Activated naive CD4-positive, alpha-beta T cell treated with anti-CD3 and anti-CD28 coated beads for 36 hours (primary cell): ENCODE data around the gene OTUD5. TPM values are rescaled to one million over a fixed set of nuclear protein-coding genes. Genes with fewer than 3 reads are reported as not detected.

Source experiments
- CTCF ChIA-PET: fragments of 350-600 bp; sonication (Branson Sonifier 250); formaldehyde crosslinking; loops from one replicate; lab custom pipeline; 2021; ENCODE audit warnings: antibody characterized with exemption; lab: Charles Lee
- DNase-seq: peaks from one replicate; pipeline ENCODE4 v3.0.0-alpha.2; 2020
- H3K27ac Mint-ChIP-seq: one replicate; pipeline ENCODE4 v1.8.0; 2021; ENCODE audit warnings: mild to moderate bottlenecking, mixed read lengths
- H3K27me3 Mint-ChIP-seq: one replicate; pipeline ENCODE4 v1.8.0; 2021; ENCODE audit warnings: low read depth, mixed read lengths
- H3K36me3 Mint-ChIP-seq: one replicate; pipeline ENCODE4 v1.8.0; 2021; ENCODE audit warnings: low read depth, mixed read lengths
- H3K4me1 Mint-ChIP-seq: one replicate; pipeline ENCODE4 v1.8.0; 2021; ENCODE audit warnings: low read depth, mixed read lengths
- H3K4me3 Mint-ChIP-seq: one replicate; pipeline ENCODE4 v1.8.0; 2021; ENCODE audit warnings: mild to moderate bottlenecking, moderate library complexity, mixed read lengths
- H3K9me3 Mint-ChIP-seq: one replicate; pipeline ENCODE4 v1.8.0; 2021; ENCODE audit warnings: mixed read lengths
- intact Hi-C: fragments of 100-400 bp; cut with micrococcal nuclease; formaldehyde crosslinking; loops from one replicate; pipeline ENCODE4 v1.15.1; 2023
- total RNA-seq, 2 experiments: library from RNA; stranded (reverse); gene quantifications; one replicate each; pipeline ENCODE4 v1.2.3, GENCODE V29; 2021

OTUD5 gene
- total RNA-seq, 2 experiments from 2014 or later, result 69.1 to 70.5 TPM

DNA sequence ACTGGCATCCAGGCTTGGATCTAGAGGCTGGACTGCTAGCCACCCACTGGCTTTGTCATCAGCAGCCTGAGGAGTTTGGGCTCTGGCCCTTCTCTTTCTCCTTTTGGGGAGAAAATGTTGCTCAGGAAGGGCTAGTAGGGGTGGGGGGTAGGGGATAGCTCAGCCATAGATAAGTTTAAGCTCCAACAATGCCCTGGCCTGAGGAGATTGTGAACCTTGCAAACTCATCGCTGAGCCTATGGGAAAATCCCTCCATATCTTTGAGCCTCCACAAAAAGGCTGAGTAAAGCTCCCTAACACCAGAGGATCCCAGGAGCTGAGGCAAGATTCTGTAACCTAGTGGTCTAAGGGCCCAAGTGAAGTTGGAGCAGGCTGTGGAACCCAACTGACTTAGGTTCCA lies 8.8 kb downstream of the OTUD5 start:
- Mint-ChIP-seq H3K4me1 (peaks cover 49% of the 10 kb centered on the region), H3K27me3 (no peaks in the 10 kb centered on the region), H3K9me3 (no peaks in the 10 kb centered on the region), H3K36me3 (peaks cover 6% of the 10 kb centered on the region), H3K27ac (no peak overlapping the region), H3K4me3 (no peak overlapping the region)
- intact Hi-C loops, result loop anchor here (5.0 kb wide), 1 partner anchor 36 kb away; the partner anchor contains the start of gene SLC35A2
- no peak for DNase-seq
- CTCF ChIA-PET, result no interaction called here

DNA sequence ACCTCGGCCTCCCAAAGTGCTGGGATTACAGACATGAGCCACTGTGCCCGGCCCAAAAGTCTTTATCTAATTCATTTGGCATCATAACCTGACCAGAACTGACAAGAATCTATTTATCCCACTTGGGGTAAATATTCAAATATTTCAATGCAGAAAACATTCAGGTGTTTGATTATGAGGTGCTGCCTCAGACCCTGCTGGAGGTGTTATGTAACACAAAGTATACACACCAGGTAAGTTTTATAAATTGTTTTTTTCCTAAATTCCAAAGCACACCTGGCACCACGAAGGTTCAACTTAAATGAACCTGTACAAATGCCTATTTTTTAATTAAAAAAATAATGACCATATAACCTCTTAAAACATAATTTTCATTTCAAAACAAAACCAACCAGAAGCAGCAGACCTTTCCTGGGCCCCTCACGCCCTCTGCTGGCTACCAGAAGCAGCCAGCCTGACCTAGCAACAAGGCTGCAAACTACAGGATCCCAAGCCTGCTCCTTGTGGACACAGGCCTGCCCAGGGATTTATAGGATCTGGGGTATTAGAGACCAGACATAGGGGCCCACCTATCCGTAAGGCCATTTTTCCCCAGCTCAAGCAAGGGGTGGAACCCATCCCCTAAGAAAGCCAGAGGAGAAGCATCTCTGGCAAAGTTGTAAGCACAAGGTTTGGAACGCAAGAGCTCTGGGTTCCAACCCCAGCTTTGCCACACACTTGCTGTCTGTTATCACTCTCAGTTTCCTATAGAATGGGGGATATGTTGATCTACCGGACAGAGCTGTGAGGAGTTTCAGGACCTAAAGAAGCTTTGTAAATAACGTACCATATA lies 11.7 kb downstream of the OTUD5 start:
- Mint-ChIP-seq H3K27ac (peak overlapping the region; percentile 83), H3K36me3 (peaks cover 24% of the 10 kb centered on the region), H3K4me1 (peaks cover 53% of the 10 kb centered on the region), H3K4me3 (no peak overlapping the region), H3K9me3 (no peaks in the 10 kb centered on the region), H3K27me3 (no peaks in the 10 kb centered on the region)
- CTCF ChIA-PET, result interaction anchor here (0.7 to 1.8 kb wide), 8 partner anchors 8 to 297 kb away, joined by 3 to 15 read pairs (median 4); partner anchors contain the start of gene SLC35A2
- intact Hi-C loops, result loop anchor here (1.0 to 5.0 kb wide), 4 partner anchors 8 to 297 kb away; partner anchors contain the start of gene SLC35A2
- DNase-seq, result peak; percentile 70

DNA sequence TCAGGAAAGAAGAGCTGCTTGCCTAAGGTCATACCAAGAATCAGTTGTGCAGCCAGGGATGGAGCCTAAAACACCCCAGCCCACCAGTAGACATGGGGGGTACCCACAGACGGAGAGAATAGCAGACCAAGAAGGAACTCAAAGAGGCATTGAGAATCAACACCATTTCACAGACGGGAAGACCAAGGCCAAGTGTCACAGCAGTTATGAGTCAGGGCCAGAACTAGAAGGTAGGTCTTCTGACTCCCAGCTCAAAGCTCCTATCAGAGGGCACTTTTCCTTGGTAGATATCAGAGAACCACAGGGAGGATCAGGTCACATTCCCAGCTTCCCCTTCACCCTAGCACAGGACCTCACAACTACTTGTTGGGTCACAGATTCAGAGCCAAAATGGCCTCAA lies 14.5 kb downstream of the OTUD5 start:
- peak overlapping the region; percentile 47 for H3K4me3 Mint-ChIP-seq
- CTCF ChIA-PET, result interaction anchor here (2.4 to 8.6 kb wide), 2 partner anchors 22 to 27 kb away, joined by 7 to 42 read pairs; no protein-coding TSS in a partner anchor
- peaks cover 35% of the 10 kb centered on the region for H3K36me3 Mint-ChIP-seq
- intact Hi-C loops, result no loop called here
- H3K27ac Mint-ChIP-seq, result peak overlapping the region; percentile 100
- peaks cover 72% of the 10 kb centered on the region for H3K4me1 Mint-ChIP-seq
- no peaks in the 10 kb centered on the region for H3K27me3 Mint-ChIP-seq
- peak; percentile 42 for DNase-seq
- no peaks in the 10 kb centered on the region for H3K9me3 Mint-ChIP-seq

DNA sequence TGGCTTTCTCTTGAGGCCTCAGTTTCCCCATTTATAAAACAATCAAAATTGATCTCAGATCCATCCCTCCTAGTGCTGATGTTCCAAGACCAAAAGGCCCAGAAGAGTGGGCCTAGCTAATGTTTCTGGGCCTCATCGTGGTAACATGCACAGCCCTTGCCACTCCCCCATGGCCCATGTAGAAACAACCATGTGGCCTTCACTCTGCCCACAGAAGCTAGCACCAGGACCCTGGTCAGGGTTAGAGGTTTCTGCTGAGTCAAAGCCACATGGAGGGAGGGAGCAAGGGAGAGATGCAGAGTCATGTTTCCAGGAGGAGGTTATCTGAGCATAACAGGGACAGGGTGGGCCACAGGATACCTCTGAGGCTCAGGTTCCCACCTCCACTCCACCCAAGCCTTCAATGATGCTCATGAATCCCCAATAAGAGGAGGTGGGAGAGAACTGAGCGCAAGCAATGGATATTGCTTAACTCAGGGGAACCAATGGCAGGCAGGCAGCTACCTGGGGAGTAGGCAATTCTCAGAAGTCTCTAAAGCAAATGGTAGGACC lies 16.9 kb downstream of the OTUD5 start:
- Mint-ChIP-seq H3K4me1 (peaks cover 81% of the 10 kb centered on the region), H3K9me3 (no peaks in the 10 kb centered on the region), H3K27ac (peak overlapping the region; percentile 100), H3K27me3 (no peaks in the 10 kb centered on the region), H3K4me3 (no peak overlapping the region), H3K36me3 (peaks cover 45% of the 10 kb centered on the region)
- peak; percentile 10 for DNase-seq
- CTCF ChIA-PET, result interaction anchor here (0.8 to 8.6 kb wide), 4 partner anchors 10 to 73 kb away, joined by 3 to 42 read pairs (median 5); no protein-coding TSS in a partner anchor
- intact Hi-C loops, result no loop called here

DNA sequence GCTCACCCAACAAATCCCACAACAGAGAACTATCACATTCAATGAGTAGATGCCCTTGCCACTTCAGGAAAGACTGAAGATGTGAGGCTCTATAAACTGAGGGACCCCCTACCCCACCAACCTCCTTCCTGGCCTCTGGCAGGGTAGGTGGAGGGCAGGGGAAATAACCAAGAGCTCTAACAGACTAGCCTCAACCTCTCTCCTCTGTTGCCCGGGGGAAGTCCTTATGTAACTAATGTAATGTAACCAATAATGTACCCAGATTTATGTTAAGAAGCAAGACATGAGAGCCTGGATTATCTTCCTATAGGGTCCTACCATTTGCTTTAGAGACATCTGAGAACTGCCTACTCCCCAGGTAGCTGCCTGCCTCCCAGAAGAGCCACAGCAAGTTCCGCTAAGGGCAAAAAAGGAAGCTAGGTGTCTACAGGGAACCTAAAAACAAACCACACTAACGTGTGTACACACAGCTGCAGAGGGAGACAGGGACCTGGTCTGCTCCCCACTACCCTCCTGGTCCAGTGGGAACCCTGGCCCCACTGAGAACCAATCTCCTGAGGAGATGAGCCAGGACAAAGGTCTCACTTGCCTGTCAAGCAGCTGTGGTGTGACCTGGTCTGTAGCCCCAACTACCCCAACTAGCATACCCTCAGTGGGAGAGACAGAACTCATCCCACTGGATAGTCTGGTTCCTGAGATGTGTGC lies 17.7 kb downstream of the OTUD5 start:
- CTCF ChIA-PET, result interaction anchor here (0.6 to 8.6 kb wide), 8 partner anchors 9 to 191 kb away, joined by 3 to 42 read pairs (median 4); partner anchors contain the start of genes PQBP1 and TIMM17B
- intact Hi-C loops, result loop anchor here (10.0 kb wide), 1 partner anchor 325 kb away; the partner anchor contains the start of genes FOXP3 and PPP1R3F
- H3K4me3 Mint-ChIP-seq, result peak overlapping the region; percentile 52
- H3K36me3 Mint-ChIP-seq, result peaks cover 53% of the 10 kb centered on the region
- H3K27me3 Mint-ChIP-seq, result no peaks in the 10 kb centered on the region
- no peaks in the 10 kb centered on the region for H3K9me3 Mint-ChIP-seq
- H3K27ac Mint-ChIP-seq, result peak overlapping the region; percentile 100
- DNase-seq, result peak; percentile 35
- H3K4me1 Mint-ChIP-seq, result peaks cover 87% of the 10 kb centered on the region

DNA sequence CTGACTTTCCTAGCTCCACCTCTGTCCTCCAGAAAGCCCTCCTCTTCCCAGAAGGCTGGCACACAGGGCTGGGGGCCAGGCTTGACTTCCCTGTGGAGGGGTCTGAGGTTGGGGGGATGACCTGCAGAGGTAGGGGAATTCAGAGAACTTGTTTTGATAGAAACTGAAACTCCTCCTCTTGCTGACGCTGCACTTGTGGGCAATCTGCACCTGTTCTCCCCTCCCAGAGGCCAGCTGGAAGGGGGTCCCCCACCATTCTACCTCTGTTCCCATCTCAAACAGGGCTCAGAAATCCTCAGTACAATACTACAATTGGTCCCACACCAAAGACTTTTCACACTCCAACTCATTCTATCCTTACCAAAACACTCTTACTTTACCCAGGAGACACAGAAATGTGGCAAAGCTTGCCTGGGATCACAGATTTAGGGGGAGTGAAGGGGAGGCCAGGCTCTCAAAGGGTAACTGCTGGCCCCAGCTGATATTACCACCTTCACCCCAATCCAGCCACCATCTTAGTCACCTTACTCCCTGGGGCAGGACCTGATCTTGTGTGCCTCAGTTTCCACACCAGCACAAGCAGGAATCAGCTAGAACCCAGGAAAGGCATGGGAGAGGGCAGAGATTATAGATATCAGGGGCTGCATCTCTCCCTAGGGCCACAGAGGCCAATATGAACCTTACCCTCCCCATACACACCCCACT lies 18.5 kb downstream of the OTUD5 start:
- H3K9me3 Mint-ChIP-seq, result no peaks in the 10 kb centered on the region
- CTCF ChIA-PET, result interaction anchor here (0.6 to 8.6 kb wide), 10 partner anchors 12 to 190 kb away, joined by 3 to 42 read pairs (median 4); partner anchors contain the start of genes PQBP1 and TIMM17B
- DNase-seq, result peak; percentile 92
- intact Hi-C loops, result loop anchor here (1.0 to 10.0 kb wide), 2 partner anchors 202 to 326 kb away; partner anchors contain the start of genes FOXP3 and PPP1R3F
- no peaks in the 10 kb centered on the region for H3K27me3 Mint-ChIP-seq
- H3K4me3 Mint-ChIP-seq, result peak overlapping the region; percentile 52
- H3K27ac Mint-ChIP-seq, result peak overlapping the region; percentile 100
- H3K36me3 Mint-ChIP-seq, result peaks cover 60% of the 10 kb centered on the region
- peaks cover 89% of the 10 kb centered on the region for H3K4me1 Mint-ChIP-seq

DNA sequence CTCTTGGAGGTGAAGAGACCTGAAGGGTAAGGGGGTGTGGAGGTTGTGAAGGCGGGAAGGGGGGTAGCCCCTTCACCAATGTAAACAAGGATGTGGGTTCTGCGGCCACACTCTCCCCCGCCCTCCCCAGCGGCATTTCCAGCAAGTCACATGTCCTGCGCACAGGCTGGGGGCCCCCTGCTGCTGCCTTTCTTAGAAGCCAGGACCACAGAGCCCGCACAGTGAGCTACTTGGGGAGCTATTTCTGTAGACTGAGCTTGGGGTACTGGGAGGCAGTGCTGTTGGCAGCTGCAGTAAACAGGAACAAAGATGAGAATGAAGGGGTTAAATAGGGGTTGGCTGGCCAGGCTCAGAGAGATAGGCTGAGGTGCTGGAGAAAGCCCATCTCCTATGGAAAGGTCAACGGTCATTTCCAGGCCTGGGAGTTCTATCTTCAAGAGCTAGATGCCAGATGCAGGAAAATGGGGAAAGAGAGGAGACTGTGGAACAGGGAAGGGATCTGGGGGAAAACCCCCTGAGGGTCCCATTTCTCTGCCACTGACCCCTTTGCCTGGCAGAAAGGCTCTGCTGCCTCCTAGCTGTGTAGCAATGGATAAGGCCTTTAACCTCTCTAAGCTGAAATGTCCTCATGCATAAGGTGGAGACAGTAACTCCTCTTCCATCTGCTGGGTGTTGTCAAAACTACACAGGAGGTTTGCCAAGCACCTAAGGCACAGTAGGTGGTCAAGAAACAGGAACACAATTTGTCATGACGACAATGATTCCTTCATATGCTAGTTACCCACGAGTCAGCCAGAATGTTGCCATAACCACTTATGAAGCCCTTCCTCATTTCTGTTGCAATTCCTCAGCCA lies 20.1 kb downstream of the OTUD5 start:
- peak overlapping the region; percentile 75 for H3K4me3 Mint-ChIP-seq
- H3K36me3 Mint-ChIP-seq, result peaks cover 52% of the 10 kb centered on the region
- no peaks in the 10 kb centered on the region for H3K27me3 Mint-ChIP-seq
- intact Hi-C loops, result loop anchor here (1.0 to 10.0 kb wide), 8 partner anchors 8 to 328 kb away; partner anchors contain the start of genes FOXP3, PIM2, PPP1R3F and PQBP1
- H3K27ac Mint-ChIP-seq, result peak overlapping the region; percentile 100
- CTCF ChIA-PET, result interaction anchor here (0.7 to 8.6 kb wide), 9 partner anchors 9 to 306 kb away, joined by 3 to 42 read pairs (median 4); partner anchors contain the start of genes PQBP1, TFE3 and TIMM17B
- peaks cover 81% of the 10 kb centered on the region for H3K4me1 Mint-ChIP-seq
- DNase-seq, result peak; percentile 95
- H3K9me3 Mint-ChIP-seq, result no peaks in the 10 kb centered on the region

DNA sequence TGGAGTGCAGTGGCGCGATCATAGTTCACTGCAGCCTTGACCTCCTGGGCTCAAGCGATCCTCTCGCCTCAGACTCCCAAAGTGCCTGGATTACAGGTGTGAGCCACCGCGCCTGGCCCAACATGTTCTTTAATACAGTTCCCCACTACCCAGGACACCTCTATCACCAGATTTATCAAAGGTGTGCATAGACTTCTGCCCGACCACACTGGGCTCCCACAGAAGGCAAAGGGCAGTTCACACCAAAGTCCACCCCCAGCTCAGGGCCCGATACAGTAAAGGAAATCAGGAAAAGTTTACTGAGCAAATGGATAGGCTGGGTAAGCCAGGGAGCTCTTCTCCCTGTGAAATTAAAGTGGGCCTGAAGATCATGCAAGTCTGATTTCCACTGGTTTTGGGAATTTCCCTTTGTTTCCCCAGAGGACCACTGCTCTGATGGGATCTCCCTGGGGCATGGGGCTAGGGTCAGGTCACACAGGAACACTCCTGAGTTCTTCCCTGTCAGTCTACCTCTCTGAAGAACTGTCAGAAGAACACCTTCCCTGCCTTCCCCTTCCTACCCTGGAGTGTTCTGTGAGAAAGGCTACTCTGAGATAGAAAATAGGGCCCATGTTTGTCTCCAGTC lies 20.9 kb downstream of the OTUD5 start:
- Mint-ChIP-seq H3K36me3 (peaks cover 48% of the 10 kb centered on the region), H3K27ac (peak overlapping the region; percentile 100), H3K27me3 (no peaks in the 10 kb centered on the region), H3K4me3 (peak overlapping the region; percentile 75), H3K9me3 (no peaks in the 10 kb centered on the region), H3K4me1 (peaks cover 74% of the 10 kb centered on the region)
- CTCF ChIA-PET, result interaction anchor here (0.7 to 8.6 kb wide), 8 partner anchors 10 to 200 kb away, joined by 3 to 42 read pairs (median 5); partner anchors contain the start of genes PQBP1, TFE3 and TIMM17B
- no peak for DNase-seq
- intact Hi-C loops, result loop anchor here (1.0 to 10.0 kb wide), 8 partner anchors 9 to 328 kb away; partner anchors contain the start of genes FOXP3, PIM2, PPP1R3F and PQBP1

DNA sequence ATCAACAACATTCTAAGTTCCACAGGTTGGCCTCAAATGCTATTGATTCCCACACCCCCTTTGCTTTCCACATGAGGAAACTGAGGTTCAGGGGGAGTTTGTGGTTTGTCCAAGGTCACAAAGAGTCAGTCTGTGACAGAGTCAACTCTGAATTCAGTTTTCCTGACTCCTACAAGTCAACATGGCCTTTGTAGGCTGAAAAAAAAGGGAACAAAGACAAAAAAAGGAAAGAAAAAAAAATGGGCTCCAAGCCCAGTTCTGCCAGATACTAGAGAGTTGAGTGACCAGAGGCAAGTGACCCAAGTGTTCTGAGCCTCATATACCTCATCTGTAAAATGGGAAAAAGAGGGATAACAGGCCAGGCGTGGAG lies 22.1 kb downstream of the OTUD5 start:
- intact Hi-C loops, result loop anchor here (10.0 kb wide), 1 partner anchor 330 kb away; the partner anchor contains the start of genes FOXP3 and PPP1R3F
- H3K27ac Mint-ChIP-seq, result peak overlapping the region; percentile 100
- DNase-seq, result no peak
- H3K27me3 Mint-ChIP-seq, result no peaks in the 10 kb centered on the region
- no peaks in the 10 kb centered on the region for H3K9me3 Mint-ChIP-seq
- peaks cover 46% of the 10 kb centered on the region for H3K36me3 Mint-ChIP-seq
- CTCF ChIA-PET, result interaction anchor here (0.9 kb wide), 1 partner anchor 15 kb away, joined by 4 read pairs; no protein-coding TSS in a partner anchor
- peaks cover 68% of the 10 kb centered on the region for H3K4me1 Mint-ChIP-seq
- peak overlapping the region; percentile 77 for H3K4me3 Mint-ChIP-seq
